RWPE2 (cell line): ENCODE measurements around the gene LIMCH1.

ENCODE experiments used
- ATAC-seq: fragments of 200-7000 bp; cut with Tn5 transposase; 3 replicates; pipeline ENCODE4 v1.9.1; 2021; ENCODE audit warnings: low read depth
- DNase-seq: peaks from one replicate; pipeline ENCODE4 v3.0.0-alpha.2; 2020; ENCODE audit warnings: low spot score
- H3K27ac ChIP-seq: fragments of 450-650 bp; 2 replicates; pipeline ENCODE4 v1.5.1; 2017; ENCODE audit warnings: mild to moderate bottlenecking; ENCODE audit not compliant: poor library complexity, severe bottlenecking
- H3K27me3 ChIP-seq: fragments of 250-450 bp; sonication (Bioruptor Pico); 2 replicates; pipeline ENCODE4 v1.5.1; 2021; ENCODE audit warnings: mild to moderate bottlenecking, moderate library complexity; ENCODE audit not compliant: insufficient read depth, poor library complexity, severe bottlenecking
- H3K36me3 ChIP-seq: fragments of 250-450 bp; sonication (Bioruptor Pico); 2 replicates; pipeline ENCODE4 v1.5.1; 2020; ENCODE audit warnings: low read depth, mild to moderate bottlenecking, moderate library complexity
- H3K4me1 ChIP-seq: fragments of 250-450 bp; sonication (Bioruptor Pico); 2 replicates; pipeline ENCODE4 v1.5.1; 2021; ENCODE audit warnings: mild to moderate bottlenecking, moderate library complexity; ENCODE audit not compliant: insufficient read depth, poor library complexity, severe bottlenecking
- H3K4me3 ChIP-seq: fragments of 250-450 bp; sonication (Bioruptor Pico); 2 replicates; pipeline ENCODE4 v1.5.1; 2021; ENCODE audit warnings: mild to moderate bottlenecking, moderate library complexity; ENCODE audit not compliant: severe bottlenecking
- H3K9me3 ChIP-seq: fragments of 250-450 bp; sonication (Bioruptor Pico); 2 replicates; pipeline ENCODE4 v1.5.1; 2021; ENCODE audit warnings: mild to moderate bottlenecking, moderate library complexity; ENCODE audit not compliant: severe bottlenecking
- TF ChIP-seq, protein P1 (sequence below): fragments of 450-650 bp; IDR thresholded peaks from one replicate; pipeline ENCODE4 v1.5.1; 2017; ENCODE audit warnings: mild to moderate bottlenecking, moderate library complexity; ENCODE audit not compliant: poor library complexity, severe bottlenecking

LIMCH1 gene

DNA sequence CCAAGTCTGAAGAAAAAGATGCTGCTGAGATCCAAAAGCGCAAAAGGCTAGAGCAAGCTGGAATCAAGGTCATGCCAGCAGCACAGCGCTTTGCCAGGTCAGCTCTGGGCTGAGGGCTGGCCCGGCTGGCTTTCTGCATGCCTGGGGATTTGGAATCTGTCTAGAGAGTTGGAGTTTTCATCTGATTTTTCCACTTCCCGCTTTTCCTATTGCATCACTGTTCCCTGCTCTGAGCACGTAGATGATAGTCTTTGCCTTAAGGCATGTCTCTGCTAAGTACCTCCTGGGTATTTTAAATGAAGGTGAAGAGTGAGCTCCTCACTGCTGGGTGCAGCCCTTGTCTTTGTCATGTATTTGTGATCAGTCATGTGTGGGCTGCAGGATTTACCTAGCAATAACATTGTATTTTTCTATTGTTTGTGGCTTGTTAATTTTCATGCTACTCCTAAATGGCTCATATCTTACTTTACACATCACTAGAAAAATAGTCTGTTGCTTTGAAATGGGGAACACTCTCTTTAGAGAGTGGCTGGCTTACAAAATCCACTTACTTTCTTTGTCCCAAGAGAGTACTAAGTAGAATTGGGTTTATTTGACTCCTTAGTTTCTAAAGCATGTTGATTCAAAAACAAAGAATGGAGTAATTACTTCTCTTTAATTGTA, 82.8 kb downstream of the LIMCH1 start:
- H3K4me1 ChIP-seq, result no peaks in the 10 kb centered on the region
- DNase-seq, result no peak
- 0 out of 3 replicates have a peak, but pooled peaks have one; percentile 14 for ATAC-seq
- H3K9me3 ChIP-seq, result no peaks in the 10 kb centered on the region
- no peaks in the 10 kb centered on the region for H3K27me3 ChIP-seq
- no peak overlapping the region for H3K27ac ChIP-seq
- TF ChIP-seq, protein P1, sequence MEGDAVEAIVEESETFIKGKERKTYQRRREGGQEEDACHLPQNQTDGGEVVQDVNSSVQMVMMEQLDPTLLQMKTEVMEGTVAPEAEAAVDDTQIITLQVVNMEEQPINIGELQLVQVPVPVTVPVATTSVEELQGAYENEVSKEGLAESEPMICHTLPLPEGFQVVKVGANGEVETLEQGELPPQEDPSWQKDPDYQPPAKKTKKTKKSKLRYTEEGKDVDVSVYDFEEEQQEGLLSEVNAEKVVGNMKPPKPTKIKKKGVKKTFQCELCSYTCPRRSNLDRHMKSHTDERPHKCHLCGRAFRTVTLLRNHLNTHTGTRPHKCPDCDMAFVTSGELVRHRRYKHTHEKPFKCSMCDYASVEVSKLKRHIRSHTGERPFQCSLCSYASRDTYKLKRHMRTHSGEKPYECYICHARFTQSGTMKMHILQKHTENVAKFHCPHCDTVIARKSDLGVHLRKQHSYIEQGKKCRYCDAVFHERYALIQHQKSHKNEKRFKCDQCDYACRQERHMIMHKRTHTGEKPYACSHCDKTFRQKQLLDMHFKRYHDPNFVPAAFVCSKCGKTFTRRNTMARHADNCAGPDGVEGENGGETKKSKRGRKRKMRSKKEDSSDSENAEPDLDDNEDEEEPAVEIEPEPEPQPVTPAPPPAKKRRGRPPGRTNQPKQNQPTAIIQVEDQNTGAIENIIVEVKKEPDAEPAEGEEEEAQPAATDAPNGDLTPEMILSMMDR, result no peak
- H3K36me3 ChIP-seq, result peaks cover 25% of the 10 kb centered on the region
- H3K4me3 ChIP-seq, result no peak overlapping the region

DNA sequence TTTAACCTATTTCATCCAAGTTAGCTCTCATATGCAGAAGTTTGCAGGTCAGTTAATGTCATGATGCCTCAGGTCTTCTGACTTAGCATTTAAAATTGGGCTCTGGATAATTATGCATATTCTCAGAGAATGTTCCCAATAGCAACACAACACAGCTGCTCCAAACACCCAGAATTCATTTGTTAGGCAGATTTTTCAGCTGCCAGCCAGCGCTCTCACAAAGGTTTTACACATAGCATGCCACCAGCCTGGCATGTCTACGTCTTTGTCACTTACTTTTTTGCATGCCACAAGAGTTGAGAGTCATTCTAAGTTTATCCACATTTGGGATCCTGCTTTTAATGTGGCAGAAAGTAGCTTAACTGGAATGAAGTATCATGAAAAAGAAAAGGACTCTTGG, 84.8 kb downstream of the LIMCH1 start:
- Histone ChIP-seq H3K4me1 (no peaks in the 10 kb centered on the region), H3K27me3 (no peaks in the 10 kb centered on the region), H3K36me3 (peaks cover 23% of the 10 kb centered on the region), H3K4me3 (no peak overlapping the region), H3K9me3 (no peaks in the 10 kb centered on the region), H3K27ac (no peak overlapping the region)
- TF ChIP-seq, protein P1, result no peak
- DNase-seq (no peak), ATAC-seq (no peak)

DNA sequence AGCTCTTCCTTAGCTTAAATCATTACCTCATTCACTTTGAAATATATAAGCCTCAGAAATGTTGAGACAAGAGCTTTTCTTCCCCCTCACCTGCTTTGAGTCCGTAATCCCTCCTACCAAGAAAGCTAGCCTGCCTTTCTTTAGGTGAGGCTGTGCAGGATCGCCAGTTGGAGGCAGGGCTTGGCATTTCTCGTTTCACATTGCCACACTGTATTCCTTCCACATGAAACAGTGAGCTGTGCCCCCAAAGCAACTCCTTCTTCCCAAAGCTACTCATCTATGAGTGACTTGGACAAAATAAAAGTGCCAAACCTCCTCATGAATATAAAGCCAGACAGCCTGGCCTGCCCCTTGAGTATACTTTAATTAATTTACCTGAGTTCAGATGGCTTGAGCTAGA, 86.8 kb downstream of the LIMCH1 start:
- DNase-seq (no peak), ATAC-seq (no peak)
- H3K36me3 ChIP-seq, result peaks cover 11% of the 10 kb centered on the region
- no peak overlapping the region for H3K4me3 ChIP-seq
- no peaks in the 10 kb centered on the region for H3K9me3 ChIP-seq
- TF ChIP-seq, protein P1, result no peak
- no peak overlapping the region for H3K27ac ChIP-seq
- no peaks in the 10 kb centered on the region for H3K27me3 ChIP-seq
- no peaks in the 10 kb centered on the region for H3K4me1 ChIP-seq

DNA sequence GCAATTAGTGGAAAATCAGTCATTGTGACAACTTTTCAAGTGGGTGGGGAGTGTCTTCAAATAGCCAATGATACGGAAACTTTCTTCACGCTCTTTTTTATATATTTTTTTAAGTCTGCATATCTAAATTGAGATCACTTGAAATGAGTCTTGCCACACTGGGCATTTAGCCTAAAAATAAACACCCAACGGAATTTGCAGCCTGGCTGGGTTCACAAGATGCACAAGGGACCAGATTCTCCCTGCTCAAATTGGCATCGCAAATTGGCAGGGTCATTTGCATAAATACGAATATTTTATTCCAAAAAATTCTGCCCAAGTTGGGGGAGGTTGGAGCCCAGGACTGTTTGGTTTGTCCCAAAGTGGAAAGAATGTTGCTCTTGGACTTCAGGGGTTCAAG, 87.6 kb downstream of the LIMCH1 start:
- Histone ChIP-seq H3K27ac (no peak overlapping the region), H3K9me3 (no peaks in the 10 kb centered on the region), H3K4me3 (no peak overlapping the region), H3K27me3 (no peaks in the 10 kb centered on the region), H3K4me1 (no peaks in the 10 kb centered on the region), H3K36me3 (peaks cover 10% of the 10 kb centered on the region)
- no peak for DNase-seq
- no peak for ATAC-seq
- TF ChIP-seq, protein P1, result no peak

DNA sequence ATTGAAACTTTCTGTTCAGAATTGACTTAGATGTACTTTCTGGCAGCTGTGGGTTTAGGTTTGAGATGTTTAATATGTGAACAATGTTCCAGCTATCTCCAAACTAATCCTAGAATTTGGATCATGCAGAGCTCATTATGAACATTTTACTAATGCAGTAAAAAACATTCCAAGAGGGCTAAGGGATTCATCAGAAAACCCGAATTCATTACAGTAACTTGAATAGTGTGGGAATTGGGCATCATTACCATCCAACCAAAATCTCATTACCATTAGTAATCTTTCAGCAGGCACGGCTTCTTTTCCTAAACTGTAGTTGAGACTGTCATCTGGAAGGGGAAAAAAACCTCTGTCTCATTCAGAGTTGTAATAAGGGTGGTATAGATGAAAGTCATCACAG, 91.0 kb downstream of the LIMCH1 start:
- Histone ChIP-seq H3K27ac (no peak overlapping the region), H3K9me3 (no peaks in the 10 kb centered on the region), H3K4me1 (no peaks in the 10 kb centered on the region), H3K27me3 (no peaks in the 10 kb centered on the region), H3K36me3 (peaks cover 36% of the 10 kb centered on the region), H3K4me3 (no peak overlapping the region)
- ATAC-seq (no peak), DNase-seq (no peak)
- TF ChIP-seq, protein P1, result no peak
